Activated CD4-positive, alpha-beta T cell treated with anti-CD3 and anti-CD28 coated beads, Interleukin-2, amount 50 U/mL, for 1 hour (primary cell): ENCODE results near the gene BLOC1S4.

Source experiments
- DNase-seq: peaks from one replicate; pipeline ENCODE4 v3.0.0-alpha.2; 2020

The BLOC1S4 gene

GRCh38 chr4:6692806-6693205, 23.2 kb upstream of the BLOC1S4 start:
- no peak for DNase-seq

GRCh38 chr4:6693231-6694176, 22.5 kb upstream of the BLOC1S4 start, which contains the start of gene S100P:
TSS of gene S100P (plus strand) at chr4:6693878. CDS start at chr4:6693933, 55 bp downstream.
- no peak for DNase-seq

- no peak for DNase-seq
Measured at GRCh38 chr4:6694177-6694901, 21.6 kb upstream of the BLOC1S4 start.

GRCh38 chr4:6695660-6696610, 20.0 kb upstream of the BLOC1S4 start:
- peak; percentile 62 for DNase-seq

- no peak for DNase-seq
Measured at GRCh38 chr4:6696611-6697010, 19.4 kb upstream of the BLOC1S4 start.

- no peak for DNase-seq
Measured at GRCh38 chr4:6697131-6697530, 18.8 kb upstream of the BLOC1S4 start.

GRCh38 chr4:6699388-6699787, 16.6 kb upstream of the BLOC1S4 start:
- DNase-seq, result no peak

GRCh38 chr4:6699903-6700302, 16.1 kb upstream of the BLOC1S4 start:
- no peak for DNase-seq

GRCh38 chr4:6701371-6701770, 14.6 kb upstream of the BLOC1S4 start:
- DNase-seq, result peak; percentile 36

GRCh38 chr4:6702761-6703160, 13.2 kb upstream of the BLOC1S4 start:
- no peak for DNase-seq

- no peak for DNase-seq
Measured at GRCh38 chr4:6703786-6704185, 12.2 kb upstream of the BLOC1S4 start.

- no peak for DNase-seq
Measured at GRCh38 chr4:6705646-6706045, 10.3 kb upstream of the BLOC1S4 start.

- no peak for DNase-seq
Measured at GRCh38 chr4:6706173-6706572, 9.8 kb upstream of the BLOC1S4 start.

GRCh38 chr4:6709230-6710114, 6.5 kb upstream of the BLOC1S4 start, which contains the start of gene MRFAP1L1:
TSS of gene MRFAP1L1 (minus strand) at chr4:6709865. CDS start at chr4:6709629, 236 bp downstream.
- DNase-seq, result peak; percentile 96

- no peak for DNase-seq
Measured at GRCh38 chr4:6710282-6710681, 5.7 kb upstream of the BLOC1S4 start.

- DNase-seq, result no peak
Measured at GRCh38 chr4:6710996-6711395, 5.0 kb upstream of the BLOC1S4 start.

GRCh38 chr4:6714954-6715353, 1.0 kb upstream of the BLOC1S4 start:
- DNase-seq, result no peak

GRCh38 chr4:6715704-6716017, 313 bp upstream of the BLOC1S4 start:
- DNase-seq, result no peak

- DNase-seq, result no peak
Measured at GRCh38 chr4:6716958-6717655, 1.1 kb downstream of the BLOC1S4 start.

GRCh38 chr4:6718932-6719610, 3.1 kb downstream of the BLOC1S4 start:
- no peak for DNase-seq
